ENCODE results near the gene ALDOB. TPM values are rescaled to one million over a fixed set of nuclear protein-coding genes. Genes with fewer than 3 reads are reported as not detected.

ALDOB gene
- total RNA-seq, 4 donors from 2014 or later: 0.95 TPM; not detected in 3

GRCh38 chr9:101419863-101420262 lies 15.7 kb downstream of the ALDOB start:
- H3K4me1 ChIP-seq: no peaks in the 10 kb centered on the region
- H3K4me3 ChIP-seq: no peak overlapping the region
- intact Hi-C loops (cut with DNase I; ENCODE audit: low total_unique reads): no loop called here
- no peak for DNase-seq
- peaks cover 0 to 9% of the 10 kb centered on the region in 2 donors for H3K9me3 ChIP-seq
- H3K36me3 ChIP-seq: no peaks in the 10 kb centered on the region
- no peaks in the 10 kb centered on the region for H3K27me3 ChIP-seq
- TF ChIP-seq, protein P1, sequence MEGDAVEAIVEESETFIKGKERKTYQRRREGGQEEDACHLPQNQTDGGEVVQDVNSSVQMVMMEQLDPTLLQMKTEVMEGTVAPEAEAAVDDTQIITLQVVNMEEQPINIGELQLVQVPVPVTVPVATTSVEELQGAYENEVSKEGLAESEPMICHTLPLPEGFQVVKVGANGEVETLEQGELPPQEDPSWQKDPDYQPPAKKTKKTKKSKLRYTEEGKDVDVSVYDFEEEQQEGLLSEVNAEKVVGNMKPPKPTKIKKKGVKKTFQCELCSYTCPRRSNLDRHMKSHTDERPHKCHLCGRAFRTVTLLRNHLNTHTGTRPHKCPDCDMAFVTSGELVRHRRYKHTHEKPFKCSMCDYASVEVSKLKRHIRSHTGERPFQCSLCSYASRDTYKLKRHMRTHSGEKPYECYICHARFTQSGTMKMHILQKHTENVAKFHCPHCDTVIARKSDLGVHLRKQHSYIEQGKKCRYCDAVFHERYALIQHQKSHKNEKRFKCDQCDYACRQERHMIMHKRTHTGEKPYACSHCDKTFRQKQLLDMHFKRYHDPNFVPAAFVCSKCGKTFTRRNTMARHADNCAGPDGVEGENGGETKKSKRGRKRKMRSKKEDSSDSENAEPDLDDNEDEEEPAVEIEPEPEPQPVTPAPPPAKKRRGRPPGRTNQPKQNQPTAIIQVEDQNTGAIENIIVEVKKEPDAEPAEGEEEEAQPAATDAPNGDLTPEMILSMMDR (IDR thresholded peaks at IDR 0.05): no peak
- no peak for TF ChIP-seq POLR2A (IDR thresholded peaks at IDR 0.05)
- no peak overlapping the region for H3K27ac ChIP-seq

- peaks cover 0 to 16% of the 10 kb centered on the region in 2 donors for H3K9me3 ChIP-seq
- no peaks in the 10 kb centered on the region for H3K4me1 ChIP-seq
- H3K36me3 ChIP-seq: no peaks in the 10 kb centered on the region
These were observed 16.8 kb downstream of the ALDOB start for GRCh38 chr9:101418518-101419430.

DNA sequence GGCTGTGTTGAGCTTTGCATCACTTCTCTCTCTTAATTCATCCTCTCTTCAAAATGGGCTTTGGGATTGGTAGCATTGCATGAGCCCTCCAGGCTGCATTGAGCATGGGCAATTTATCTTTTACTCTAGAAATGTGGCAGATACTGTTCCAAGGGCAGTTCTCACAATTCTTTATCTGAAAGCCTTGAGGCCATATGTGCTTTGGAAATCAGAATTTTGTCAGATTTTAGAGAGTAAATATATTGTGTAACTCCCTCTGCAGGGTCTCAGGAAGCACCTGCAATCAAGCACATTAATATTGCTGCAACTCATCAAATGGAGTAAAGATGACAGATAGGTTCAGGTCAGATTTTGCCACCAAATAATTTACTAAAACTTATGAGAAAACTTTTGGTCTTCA lies 17.6 kb downstream of the ALDOB start:
- TF ChIP-seq, protein P1 (IDR thresholded peaks at IDR 0.05): no peak
- no peak for TF ChIP-seq POLR2A (IDR thresholded peaks at IDR 0.05)
- H3K9me3 ChIP-seq: peaks cover 2 to 23% of the 10 kb centered on the region in 2 donors
- H3K27ac ChIP-seq: no peak overlapping the region
- no peaks in the 10 kb centered on the region for H3K27me3 ChIP-seq
- intact Hi-C loops (cut with DNase I; ENCODE audit: low total_unique reads): no loop called here
- H3K4me1 ChIP-seq: no peaks in the 10 kb centered on the region
- no peak for DNase-seq
- H3K36me3 ChIP-seq: no peaks in the 10 kb centered on the region
- no peak overlapping the region for H3K4me3 ChIP-seq

More at GRCh38 chr9:101418518-101419430, 16.8 kb downstream of the ALDOB start:
- DNase-seq: no peak
- Histone ChIP-seq H3K4me3 (no peak overlapping the region), H3K27me3 (no peaks in the 10 kb centered on the region), H3K27ac (no peak overlapping the region)
- TF ChIP-seq, protein P1 (IDR thresholded peaks at IDR 0.05): no peak
- TF ChIP-seq POLR2A (IDR thresholded peaks at IDR 0.05): no peak
- intact Hi-C loops (cut with DNase I; ENCODE audit: low total_unique reads): no loop called here

- intact Hi-C loops (cut with DNase I; ENCODE audit: low total_unique reads): no loop called here
- H3K4me3 ChIP-seq: no peak overlapping the region
- no peak for DNase-seq
- TF ChIP-seq, protein P1 (IDR thresholded peaks at IDR 0.05): no peak
- no peak for TF ChIP-seq POLR2A (IDR thresholded peaks at IDR 0.05)
- no peaks in the 10 kb centered on the region for H3K27me3 ChIP-seq
- no peaks in the 10 kb centered on the region for H3K4me1 ChIP-seq
- peaks cover 7 to 28% of the 10 kb centered on the region in 2 donors for H3K9me3 ChIP-seq
- no peaks in the 10 kb centered on the region for H3K36me3 ChIP-seq
- no peak overlapping the region for H3K27ac ChIP-seq
These were observed 18.2 kb downstream of the ALDOB start for GRCh38 chr9:101417389-101417788.

DNA sequence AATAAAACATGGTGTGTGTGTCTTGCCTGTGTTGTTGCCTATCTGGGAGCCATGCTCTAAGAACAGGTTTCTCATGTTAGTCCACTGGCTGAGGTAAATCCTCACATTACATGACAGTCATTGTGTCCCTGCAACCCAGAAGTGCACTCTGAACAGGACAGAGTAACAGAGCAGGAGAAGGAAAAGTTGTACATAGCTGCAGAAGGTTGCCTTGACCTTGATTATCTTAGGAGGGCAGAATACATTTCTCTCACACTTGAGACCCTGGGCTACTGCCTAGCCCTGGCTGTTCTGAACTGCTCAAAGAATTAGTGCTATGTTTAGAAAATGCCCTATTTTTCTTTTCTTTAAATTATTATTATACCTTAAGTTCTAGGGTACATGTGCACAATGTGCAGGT lies 20.0 kb downstream of the ALDOB start:
- no peak overlapping the region for H3K27ac ChIP-seq
- no peak overlapping the region for H3K4me3 ChIP-seq
- intact Hi-C loops (cut with DNase I; ENCODE audit: low total_unique reads): no loop called here
- TF ChIP-seq, protein P1 (IDR thresholded peaks at IDR 0.05): no peak
- no peak for TF ChIP-seq POLR2A (IDR thresholded peaks at IDR 0.05)
- no peaks in the 10 kb centered on the region for H3K4me1 ChIP-seq
- no peaks in the 10 kb centered on the region for H3K27me3 ChIP-seq
- H3K9me3 ChIP-seq: peaks cover 7 to 44% of the 10 kb centered on the region in 2 donors
- DNase-seq: no peak
- H3K36me3 ChIP-seq: no peaks in the 10 kb centered on the region

Data from uterus (tissue), 4 donors.